ENCODE data around the gene PRPF40A.
A peak's percentile ranks its signal among the peaks of the same experiment; 100 is the strongest.

GRCh38 chr2:152715854-152716428 is 1.3 kb downstream of the PRPF40A start:
- TF ChIP-seq CTCF (IDR thresholded peaks at IDR 0.05): peak in 1 of 4 experiments; percentile 22
- no peak for TF ChIP-seq POLR2A (IDR thresholded peaks at IDR 0.05)
- TF ChIP-seq POLR2AphosphoS5 (IDR thresholded peaks at IDR 0.05): no peak
- TF ChIP-seq EP300 (IDR thresholded peaks at IDR 0.05): no peak

Data from gastroesophageal sphincter (tissue), 3 donors.